Frontal cortex (tissue), 4 donors: ENCODE results near the gene TPST1. TPM values are rescaled to one million over a fixed set of nuclear protein-coding genes. Genes with fewer than 3 reads are reported as not detected.
"Not testable (repeated sequence)": the region's sequence is repeated elsewhere in the genome, so short reads cannot be mapped to it uniquely, and the experiment has no call there.

Experiments
- DNase-seq, 2 donors: peaks; one replicate each; pipeline ENCODE4 v3.0.0; 2012; ENCODE audit warnings: low spot score in 2 of 2
- FAIRE-seq: peaks from 2 replicates; lab custom pipeline; 2012; peaks lifted over from hg19 to GRCh38; lab: Jason Lieb, UNC
- total RNA-seq: library from RNA; depleted of rRNA; stranded (reverse); fragments of >200 nt; gene quantifications from one replicate; pipeline ENCODE4 v1.2.3, GENCODE V29; 2014
- donor health status: control.
- donor health status: control.
- donor health status: control.

Gene TPST1
- 104 TPM for total RNA-seq

GRCh38 chr7:66204822-66205740, at the start of gene TPST1:
TPST1 (plus strand) TSS chr7:66205334; CDS start chr7:66240426, 35,092 bp downstream.
- DNase-seq (peak; percentile 96), FAIRE-seq (no peak)

DNA sequence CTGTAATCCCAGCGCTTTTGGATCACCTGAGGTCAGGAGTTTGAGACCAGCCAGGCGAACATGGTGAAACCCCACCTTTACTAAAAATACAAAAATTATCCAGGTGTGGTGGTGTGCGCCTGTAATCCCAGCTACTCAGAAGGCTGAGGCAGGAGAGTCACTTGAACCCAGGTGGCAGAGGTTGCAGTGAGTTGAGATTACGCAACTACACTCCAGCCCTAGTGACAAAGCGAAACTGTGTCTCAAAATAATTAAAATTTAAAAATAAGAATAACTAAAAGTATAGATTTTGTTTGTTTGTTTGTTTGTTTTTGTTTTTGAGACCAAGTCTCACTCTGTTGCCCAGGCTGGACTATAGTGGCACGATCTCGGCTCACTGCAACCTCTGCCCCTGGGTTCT, 49.1 kb upstream of the TPST1 start:
- FAIRE-seq, DNase-seq: not testable (repeated sequence)

- FAIRE-seq (no peak), DNase-seq (no peak)
Observed at GRCh38 chr7:66157060-66157459, 48.1 kb upstream of the TPST1 start.

DNA sequence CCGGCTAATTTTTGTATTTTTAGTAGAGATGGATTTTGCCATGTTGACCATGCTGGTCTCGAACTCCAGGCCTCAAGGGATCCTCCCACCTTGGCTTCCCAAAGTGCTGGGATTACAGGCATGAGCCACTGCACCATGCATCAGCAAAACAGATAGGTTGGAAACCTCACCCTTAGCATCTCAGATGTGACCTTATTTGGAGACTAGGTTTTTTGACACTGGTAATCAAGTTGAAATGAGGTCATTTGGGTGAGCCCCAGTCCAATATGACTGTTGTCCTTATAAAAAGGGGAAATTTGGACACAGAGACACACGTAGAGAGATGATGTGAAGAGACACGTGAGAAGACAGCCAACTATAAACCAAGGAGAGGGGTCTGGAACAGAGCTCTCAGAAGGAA, 42.5 kb upstream of the TPST1 start:
- no peak for DNase-seq
- no peak for FAIRE-seq

GRCh38 chr7:66163186-66163610, 41.9 kb upstream of the TPST1 start:
- no peak for FAIRE-seq
- DNase-seq: no peak

DNA sequence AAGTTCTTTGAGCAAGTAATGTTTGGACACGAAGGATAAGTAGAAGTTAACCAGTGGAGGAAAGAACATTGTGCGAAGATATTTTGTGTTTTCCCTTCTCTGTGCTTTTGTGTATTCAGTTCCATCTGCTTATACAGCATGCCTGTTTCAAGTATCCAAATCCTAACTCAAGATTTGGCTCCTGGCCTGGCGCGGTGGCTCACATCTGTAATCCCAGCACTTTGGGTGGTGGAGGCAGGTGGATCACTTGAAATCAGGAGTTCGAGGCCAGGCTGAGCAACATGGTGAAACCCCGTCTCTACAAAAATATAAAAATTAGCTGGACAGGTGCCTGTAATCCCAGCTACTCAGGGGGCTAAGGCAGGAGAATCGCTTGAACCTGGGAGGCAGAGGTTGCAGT, 40.8 kb upstream of the TPST1 start:
- no peak for DNase-seq

DNA sequence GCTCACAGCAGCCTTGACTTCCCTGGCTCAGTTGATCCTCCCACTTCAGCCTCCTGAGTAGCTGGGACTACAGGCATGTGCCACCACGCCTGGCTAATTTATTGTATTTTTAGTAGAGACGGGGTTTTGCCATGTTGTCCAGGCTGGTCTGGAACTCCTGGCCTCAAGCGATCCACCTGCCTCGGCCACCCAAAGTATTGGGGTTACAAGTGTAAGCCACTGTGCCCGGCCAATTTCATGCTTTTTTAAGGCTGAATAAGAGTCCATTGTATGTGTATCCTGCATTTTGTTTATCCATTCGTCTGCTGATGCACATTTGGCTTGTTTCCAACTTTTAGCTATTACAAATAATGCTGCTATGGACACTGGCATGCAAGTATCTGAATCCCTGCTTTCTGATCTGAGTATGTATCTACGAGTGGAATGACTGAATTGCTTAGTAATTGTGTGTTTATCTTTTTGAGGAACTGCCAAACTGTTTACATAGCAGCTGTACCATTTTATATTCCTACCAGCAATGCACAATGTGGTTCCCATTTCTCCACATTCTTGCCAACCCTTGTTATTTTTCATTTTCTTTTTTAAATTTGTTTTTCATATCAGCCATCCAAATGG, 37.3 kb upstream of the TPST1 start:
- FAIRE-seq: no peak

More for the DNA sequence above, 40.8 kb upstream of the TPST1 start:
- no peak for FAIRE-seq

GRCh38 chr7:66169616-66170015, 35.5 kb upstream of the TPST1 start:
- DNase-seq (no peak), FAIRE-seq (no peak)

More for the DNA sequence above, 37.3 kb upstream of the TPST1 start:
- DNase-seq: no peak

DNA sequence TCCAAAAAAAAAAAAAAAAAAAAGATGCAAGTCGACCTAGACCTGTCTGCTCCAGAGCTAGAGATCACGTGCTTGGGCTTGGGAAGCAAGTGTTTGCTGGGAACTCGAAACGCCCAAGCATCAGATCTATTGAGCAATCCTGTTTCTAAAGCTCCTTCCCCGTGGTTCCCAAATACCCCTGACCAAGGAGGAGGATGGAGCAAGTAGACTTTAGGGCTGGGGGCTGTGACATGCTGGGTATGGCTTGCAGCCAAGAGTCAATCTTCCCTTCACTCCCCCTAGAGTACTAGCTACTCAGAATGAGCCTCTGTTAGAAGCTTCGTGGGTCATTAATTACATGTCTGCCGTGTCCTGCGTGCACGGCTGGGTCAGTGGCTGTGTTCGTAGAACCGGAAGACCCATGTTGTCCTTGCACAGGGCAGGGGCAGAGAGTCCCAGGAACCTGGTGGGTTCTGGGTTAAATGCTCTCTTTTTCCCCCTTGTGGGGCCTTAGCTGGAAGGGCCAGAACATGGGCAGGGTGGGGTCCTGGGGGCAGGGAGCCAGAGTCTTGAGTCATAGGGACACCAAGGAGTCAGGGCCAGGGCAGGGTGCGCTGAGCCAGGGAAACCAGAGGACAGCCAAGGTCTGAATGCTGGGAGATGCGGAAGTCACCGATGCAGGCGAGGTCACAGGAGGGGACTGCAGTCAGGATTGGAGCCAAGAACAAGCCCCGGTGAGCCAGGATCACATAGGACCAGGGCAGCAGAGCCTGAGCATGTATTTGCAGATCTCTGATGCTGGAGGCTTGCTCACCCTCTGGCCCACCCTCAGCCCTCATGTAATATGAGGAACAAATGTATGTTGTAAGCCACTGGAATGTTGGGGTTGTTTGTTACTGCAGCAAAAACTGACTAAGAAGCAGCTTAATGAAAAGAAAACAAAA, 34.6 kb upstream of the TPST1 start:
- DNase-seq: no peak
- FAIRE-seq: no peak

DNA sequence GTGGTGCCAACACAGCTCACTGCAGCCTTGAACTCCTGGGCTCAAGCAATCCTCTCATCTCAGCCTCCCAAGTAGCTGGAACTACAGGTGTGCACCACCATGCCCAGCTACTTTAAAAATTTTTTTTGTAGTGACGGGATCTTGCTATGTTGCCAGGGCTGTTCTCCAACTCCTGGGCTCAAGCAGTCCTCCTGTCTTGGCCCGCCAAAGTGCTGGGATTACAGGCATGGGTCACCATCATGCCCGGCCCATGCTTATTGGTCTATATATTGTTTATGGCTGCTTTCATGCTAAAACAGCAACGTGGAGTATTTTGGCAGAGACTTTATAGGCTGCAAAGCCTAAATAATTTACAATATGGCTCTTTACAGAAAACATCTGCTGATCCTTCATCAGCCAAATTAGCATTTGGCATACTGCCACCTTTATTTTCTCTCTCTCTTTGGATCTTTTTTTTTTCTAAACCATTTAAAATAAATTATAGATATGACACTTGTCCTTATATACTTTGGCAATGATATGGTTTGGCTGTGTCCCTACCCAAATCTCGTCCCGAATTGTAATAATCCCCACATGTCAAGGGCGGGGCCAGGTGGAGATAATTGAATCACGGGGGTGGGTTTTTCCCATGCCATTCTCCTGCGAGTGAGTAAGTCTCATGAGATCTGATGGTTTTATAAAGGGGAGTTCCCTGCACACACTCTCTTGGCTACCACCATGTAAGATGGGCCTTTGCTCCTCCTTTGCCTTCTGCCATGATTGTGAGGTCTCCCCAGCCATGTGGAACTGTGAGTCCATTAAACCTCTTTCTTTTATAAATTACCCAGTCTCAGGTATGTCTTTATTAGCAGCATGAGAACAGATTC, 32.4 kb upstream of the TPST1 start:
- not testable (repeated sequence) for FAIRE-seq, DNase-seq

- DNase-seq: no peak
- FAIRE-seq: no peak
Observed at GRCh38 chr7:66173856-66174255, 31.3 kb upstream of the TPST1 start.

- not testable (repeated sequence) for FAIRE-seq, DNase-seq
Observed at GRCh38 chr7:66175006-66175405, 30.1 kb upstream of the TPST1 start.

GRCh38 chr7:66176914-66177313, 28.2 kb upstream of the TPST1 start:
- no peak for DNase-seq
- FAIRE-seq: no peak

GRCh38 chr7:66178258-66178657, 26.9 kb upstream of the TPST1 start:
- DNase-seq: no peak
- no peak for FAIRE-seq

GRCh38 chr7:66181329-66181728, 23.8 kb upstream of the TPST1 start:
- no peak for DNase-seq
- FAIRE-seq: no peak

- DNase-seq (no peak), FAIRE-seq (no peak)
Observed at GRCh38 chr7:66181845-66182244, 23.3 kb upstream of the TPST1 start.

DNA sequence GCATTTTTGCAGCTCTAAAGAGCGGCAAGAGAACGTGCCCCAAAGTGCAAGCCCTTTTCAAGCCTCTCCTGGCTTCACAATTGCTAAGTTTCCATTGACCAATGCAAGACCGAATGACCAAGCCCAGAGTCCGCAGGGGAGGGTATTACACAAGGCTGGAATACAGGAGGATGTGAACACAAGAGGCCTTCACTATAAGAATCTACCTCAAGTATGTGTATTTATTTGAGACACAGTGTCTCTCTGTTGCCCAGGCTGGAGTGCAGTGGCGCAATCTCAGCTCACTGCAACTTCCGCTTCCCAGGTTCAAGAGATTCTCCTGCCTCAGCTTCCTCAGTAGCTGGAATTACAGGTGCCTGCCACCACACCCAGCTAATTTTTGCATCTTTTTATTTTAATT, 22.2 kb upstream of the TPST1 start:
- DNase-seq (no peak), FAIRE-seq (no peak)

GRCh38 chr7:66183700-66184099, 21.4 kb upstream of the TPST1 start:
- DNase-seq (no peak), FAIRE-seq (no peak)

- DNase-seq (no peak), FAIRE-seq (no peak)
Observed at GRCh38 chr7:66185680-66186187, 19.4 kb upstream of the TPST1 start.
